Effector memory CD8-positive, alpha-beta T cell (primary cell): Measurements from ENCODE around the gene ZCCHC17.

Source experiments
- ATAC-seq: fragments of 150-1000 bp; cut with Tn5 transposase; replicated peaks from 2 replicates; pipeline ENCODE4 v1.10.0; 2021; ENCODE audit warnings: mild to moderate bottlenecking, moderate library complexity
- DNase-seq, 3 experiments: peaks; one replicate each; pipeline ENCODE4 v3.0.0; 2021
- H3K27ac Mint-ChIP-seq, 2 donors: one replicate each; pipeline ENCODE4 v1.8.0; 2022; ENCODE audit warnings: mild to moderate bottlenecking in 2 of 2, mixed read lengths in 2 of 2, moderate library complexity in 2 of 2
- H3K27me3 Mint-ChIP-seq, 2 donors: one replicate each; pipeline ENCODE4 v1.8.0; 2022; ENCODE audit warnings: mixed read lengths in 2 of 2
- H3K36me3 Mint-ChIP-seq: one replicate; pipeline ENCODE4 v1.8.0; 2022; ENCODE audit warnings: mild to moderate bottlenecking, moderate library complexity, mixed read lengths; ENCODE audit not compliant: insufficient read depth
- H3K4me1 Mint-ChIP-seq, 2 donors: one replicate each; pipeline ENCODE4 v1.8.0; 2022; ENCODE audit warnings: low read depth in 2 of 2, mixed read lengths in 2 of 2
- H3K4me3 Mint-ChIP-seq, 2 donors: one replicate each; pipeline ENCODE4 v1.8.0; 2022; ENCODE audit warnings: mild to moderate bottlenecking in 2 of 2, mixed read lengths in 2 of 2, moderate library complexity in 2 of 2
- H3K9me3 Mint-ChIP-seq, 2 donors: one replicate each; pipeline ENCODE4 v1.8.0; 2022; ENCODE audit warnings: mixed read lengths in 2 of 2

ZCCHC17 gene

DNA sequence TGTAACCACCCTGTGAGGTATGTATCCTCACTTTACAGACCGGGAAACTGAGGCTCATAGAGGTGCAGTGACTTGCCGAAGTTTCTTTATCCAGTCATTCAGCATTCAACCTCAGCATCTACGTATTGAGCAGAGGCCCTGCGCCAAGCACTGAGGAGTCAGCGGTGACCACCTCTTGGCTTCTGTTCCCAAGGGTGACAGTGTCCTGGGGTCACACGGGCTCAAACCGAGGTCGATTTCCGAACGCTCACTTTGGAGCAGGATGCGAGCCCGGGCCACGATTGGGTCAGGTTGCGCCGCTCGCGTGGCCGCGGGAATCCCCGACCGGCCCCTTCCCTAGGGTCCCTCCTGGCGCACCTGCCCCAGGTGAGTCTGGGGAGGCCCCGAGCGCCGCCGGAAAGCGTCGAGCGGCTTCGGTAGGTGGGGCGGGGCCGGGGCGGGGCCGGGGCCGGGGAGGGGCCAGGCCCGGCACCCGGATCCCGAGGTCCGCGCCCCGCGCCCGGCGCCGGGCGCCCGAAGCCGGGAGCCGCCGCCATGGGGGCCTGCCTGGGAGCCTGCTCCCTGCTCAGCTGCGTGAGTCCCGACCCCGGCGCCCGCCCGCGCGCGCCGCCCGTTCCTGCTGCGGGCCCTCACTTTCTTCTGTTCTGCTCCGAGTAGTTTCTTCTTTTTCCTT, 116.0 kb downstream of the ZCCHC17 start, which contains the start of gene SERINC2:
Gene SERINC2 (plus strand): TSS at position 482 of the 673 bp plus-strand sequence. CDS start 53 bp downstream, at position 535.
- Mint-ChIP-seq H3K36me3 (no peaks in the 10 kb centered on the region), H3K9me3 (no peaks in the 10 kb centered on the region), H3K4me1 (peaks cover 5 to 10% of the 10 kb centered on the region in 2 donors), H3K27me3 (peaks cover 80 to 96% of the 10 kb centered on the region in 2 donors), H3K4me3 (peak within 1 kb of the TSS; percentile 79 to 83), H3K27ac (no peak within 1 kb of the TSS)
- DNase-seq (no peak), ATAC-seq (peak; percentile 62)

DNA sequence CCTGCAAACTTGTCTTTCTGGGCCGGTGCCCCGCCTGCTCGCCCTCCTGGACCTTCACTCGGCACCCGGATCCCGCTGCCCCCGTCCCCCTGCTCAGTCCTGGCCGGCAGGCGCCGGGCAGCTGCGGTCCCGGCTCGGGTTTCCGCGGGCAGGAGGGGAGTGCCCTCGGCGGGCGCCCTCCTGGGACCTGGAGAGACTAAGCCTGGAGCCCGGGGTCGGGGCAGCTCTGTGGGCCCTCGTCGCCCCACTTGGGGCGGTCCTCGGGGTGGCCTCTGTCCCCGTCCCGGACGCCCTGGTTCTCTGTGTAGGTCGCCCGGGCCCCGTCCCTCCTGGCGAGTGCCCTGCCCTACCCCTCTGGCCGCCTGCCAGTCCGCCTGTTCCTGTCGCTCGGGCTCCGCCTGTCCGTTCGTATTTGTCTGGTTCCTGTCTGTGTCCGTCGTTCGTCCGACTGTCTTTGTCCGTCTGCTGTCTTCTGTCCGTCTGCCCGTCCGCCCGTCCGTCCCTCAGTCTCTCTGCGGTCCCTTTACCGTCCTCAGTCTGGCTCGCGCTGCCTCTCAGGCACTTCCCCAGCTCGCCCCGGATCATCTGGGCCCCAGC, 116.7 kb downstream of the ZCCHC17 start:
- H3K27ac Mint-ChIP-seq, result no peak overlapping the region
- peaks cover 5 to 10% of the 10 kb centered on the region in 2 donors for H3K4me1 Mint-ChIP-seq
- peak overlapping the region; percentile 79 to 83 for H3K4me3 Mint-ChIP-seq
- H3K36me3 Mint-ChIP-seq, result no peaks in the 10 kb centered on the region
- H3K27me3 Mint-ChIP-seq, result peaks cover 77 to 91% of the 10 kb centered on the region in 2 donors
- H3K9me3 Mint-ChIP-seq, result no peaks in the 10 kb centered on the region
- DNase-seq (peak in 2 of 3 experiments; percentile 9 to 16), ATAC-seq (peak; percentile 62)
